Measurements from ENCODE around the gene ARHGAP25.

Gene ARHGAP25

GRCh38 chr2:68714866-68715265 lies 19.7 kb upstream of the ARHGAP25 start:
- no peak overlapping the region for H3K4me3 ChIP-seq
- H3K27ac ChIP-seq = no peak overlapping the region
- H3K9ac ChIP-seq (ENCODE audit: insufficient read length) = no peak overlapping the region
- no peak for DNase-seq (ENCODE audit: low read depth, low spot score)
- no peaks in the 10 kb centered on the region for H3K36me3 ChIP-seq (ENCODE audit: insufficient read depth, low read length)
- TF ChIP-seq EZH2 (IDR thresholded peaks at IDR 0.05) (no peak), POLR2AphosphoS5 (IDR thresholded peaks at IDR 0.05; ENCODE audit: borderline replicate concordance, low read depth, low read length) (no peak), FOXP2 (optimal IDR thresholded peaks at IDR 0.05; ENCODE audit: control extremely low read depth, extremely low read length, insufficient read depth) (no peak)
- no peaks in the 10 kb centered on the region for H3K9me3 ChIP-seq (ENCODE audit: low read depth, low read length)

GRCh38 chr2:68715353-68716041 lies 19.1 kb upstream of the ARHGAP25 start:
- no peak for TF ChIP-seq FOXP2 (optimal IDR thresholded peaks at IDR 0.05; ENCODE audit: control extremely low read depth, extremely low read length, insufficient read depth)
- no peak for TF ChIP-seq EZH2 (IDR thresholded peaks at IDR 0.05)
- TF ChIP-seq POLR2AphosphoS5 (IDR thresholded peaks at IDR 0.05; ENCODE audit: borderline replicate concordance, low read depth, low read length) = no peak
- Histone ChIP-seq H3K27ac (no peak overlapping the region), H3K9me3 (ENCODE audit: low read depth, low read length) (no peaks in the 10 kb centered on the region), H3K36me3 (ENCODE audit: insufficient read depth, low read length) (no peaks in the 10 kb centered on the region), H3K9ac (ENCODE audit: insufficient read length) (no peak overlapping the region), H3K4me3 (no peak overlapping the region)
- DNase-seq (ENCODE audit: low read depth, low spot score) = no peak

GRCh38 chr2:68716604-68717304 lies 17.9 kb upstream of the ARHGAP25 start:
- Histone ChIP-seq H3K4me3 (no peak overlapping the region), H3K27ac (no peak overlapping the region), H3K36me3 (ENCODE audit: insufficient read depth, low read length) (no peaks in the 10 kb centered on the region), H3K9ac (ENCODE audit: insufficient read length) (no peak overlapping the region), H3K9me3 (ENCODE audit: low read depth, low read length) (no peaks in the 10 kb centered on the region)
- TF ChIP-seq EZH2 (IDR thresholded peaks at IDR 0.05) (no peak), POLR2AphosphoS5 (IDR thresholded peaks at IDR 0.05; ENCODE audit: borderline replicate concordance, low read depth, low read length) (no peak)
- no peak for DNase-seq (ENCODE audit: low read depth, low spot score)

- Histone ChIP-seq H3K9ac (ENCODE audit: insufficient read length) (no peak overlapping the region), H3K9me3 (ENCODE audit: low read depth, low read length) (no peaks in the 10 kb centered on the region), H3K4me3 (no peak overlapping the region), H3K27ac (no peak overlapping the region), H3K36me3 (ENCODE audit: insufficient read depth, low read length) (no peaks in the 10 kb centered on the region)
- no peak for TF ChIP-seq EZH2 (IDR thresholded peaks at IDR 0.05)
- TF ChIP-seq POLR2AphosphoS5 (IDR thresholded peaks at IDR 0.05; ENCODE audit: borderline replicate concordance, low read depth, low read length) = no peak
- TF ChIP-seq FOXP2 (optimal IDR thresholded peaks at IDR 0.05; ENCODE audit: control extremely low read depth, extremely low read length, insufficient read depth) = no peak
- no peak for DNase-seq (ENCODE audit: low read depth, low spot score)
Observed at GRCh38 chr2:68717305-68717661, 17.3 kb upstream of the ARHGAP25 start.

- Histone ChIP-seq H3K36me3 (ENCODE audit: insufficient read depth, low read length) (no peaks in the 10 kb centered on the region), H3K4me3 (no peak overlapping the region), H3K9me3 (ENCODE audit: low read depth, low read length) (no peaks in the 10 kb centered on the region), H3K9ac (ENCODE audit: insufficient read length) (no peak overlapping the region), H3K27ac (no peak overlapping the region)
- DNase-seq (ENCODE audit: low read depth, low spot score) = no peak
- TF ChIP-seq EZH2 (IDR thresholded peaks at IDR 0.05) (no peak), POLR2AphosphoS5 (IDR thresholded peaks at IDR 0.05; ENCODE audit: borderline replicate concordance, low read depth, low read length) (no peak), FOXP2 (optimal IDR thresholded peaks at IDR 0.05; ENCODE audit: control extremely low read depth, extremely low read length, insufficient read depth) (no peak)
Observed at GRCh38 chr2:68719912-68720311, 14.7 kb upstream of the ARHGAP25 start.

GRCh38 chr2:68720665-68721064 lies 13.9 kb upstream of the ARHGAP25 start:
- Histone ChIP-seq H3K27ac (no peak overlapping the region), H3K4me3 (no peak overlapping the region), H3K9ac (ENCODE audit: insufficient read length) (no peak overlapping the region), H3K9me3 (ENCODE audit: low read depth, low read length) (no peaks in the 10 kb centered on the region), H3K36me3 (ENCODE audit: insufficient read depth, low read length) (no peaks in the 10 kb centered on the region)
- DNase-seq (ENCODE audit: low read depth, low spot score) = no peak
- TF ChIP-seq FOXP2 (optimal IDR thresholded peaks at IDR 0.05; ENCODE audit: control extremely low read depth, extremely low read length, insufficient read depth) (no peak), EZH2 (IDR thresholded peaks at IDR 0.05) (no peak), POLR2AphosphoS5 (IDR thresholded peaks at IDR 0.05; ENCODE audit: borderline replicate concordance, low read depth, low read length) (no peak)

GRCh38 chr2:68721482-68722101 lies 13.0 kb upstream of the ARHGAP25 start:
- H3K9ac ChIP-seq (ENCODE audit: insufficient read length) = peak overlapping the region; percentile 28

GRCh38 chr2:68722712-68723111 lies 11.9 kb upstream of the ARHGAP25 start:
- no peak overlapping the region for H3K27ac ChIP-seq
- no peak overlapping the region for H3K4me3 ChIP-seq
- no peak for TF ChIP-seq EZH2 (IDR thresholded peaks at IDR 0.05)
- TF ChIP-seq POLR2AphosphoS5 (IDR thresholded peaks at IDR 0.05; ENCODE audit: borderline replicate concordance, low read depth, low read length) = no peak
- TF ChIP-seq FOXP2 (optimal IDR thresholded peaks at IDR 0.05; ENCODE audit: control extremely low read depth, extremely low read length, insufficient read depth) = no peak
- no peak overlapping the region for H3K9ac ChIP-seq (ENCODE audit: insufficient read length)
- H3K36me3 ChIP-seq (ENCODE audit: insufficient read depth, low read length) = no peaks in the 10 kb centered on the region
- no peaks in the 10 kb centered on the region for H3K9me3 ChIP-seq (ENCODE audit: low read depth, low read length)
- DNase-seq (ENCODE audit: low read depth, low spot score) = no peak

More at GRCh38 chr2:68721482-68722101, 13.0 kb upstream of the ARHGAP25 start:
- Histone ChIP-seq H3K4me3 (no peak overlapping the region), H3K9me3 (ENCODE audit: low read depth, low read length) (no peaks in the 10 kb centered on the region), H3K27ac (no peak overlapping the region), H3K36me3 (ENCODE audit: insufficient read depth, low read length) (no peaks in the 10 kb centered on the region)
- TF ChIP-seq POLR2AphosphoS5 (IDR thresholded peaks at IDR 0.05; ENCODE audit: borderline replicate concordance, low read depth, low read length) = no peak
- TF ChIP-seq FOXP2 (optimal IDR thresholded peaks at IDR 0.05; ENCODE audit: control extremely low read depth, extremely low read length, insufficient read depth) = no peak
- TF ChIP-seq EZH2 (IDR thresholded peaks at IDR 0.05) = no peak
- DNase-seq (ENCODE audit: low read depth, low spot score) = peak; percentile 35

All from SK-N-MC (cell line).